DND-41 (cell line): ENCODE measurements around the gene GAA.

Source experiments
- ATAC-seq: fragments of 200-7000 bp; cut with Tn5 transposase; 3 replicates; pipeline ENCODE4 v1.9.1; 2021; ENCODE audit warnings: low read depth; ENCODE audit not compliant: insufficient read depth
- DNase-seq: peaks from one replicate; pipeline ENCODE4 v3.0.0-alpha.2; 2020
- H2AFZ ChIP-seq: 2 replicates; pipeline ENCODE4 v1.6.0; 2012; ENCODE audit warnings: low read depth, low read length
- H3K27ac ChIP-seq: 2 replicates; pipeline ENCODE4 v1.5.1; 2012; ENCODE audit warnings: low read length, inconsistent platforms
- H3K27me3 ChIP-seq: fragments of 200-600 bp; sonication (generic); 2 replicates; pipeline ENCODE4 v1.6.0; 2012; ENCODE audit warnings: low read length, mild to moderate bottlenecking, inconsistent platforms; ENCODE audit not compliant: insufficient read depth, poor library complexity
- H3K36me3 ChIP-seq: 2 replicates; pipeline ENCODE4 v1.5.1; 2012; ENCODE audit warnings: low read length, inconsistent platforms; ENCODE audit not compliant: insufficient read depth
- H3K4me1 ChIP-seq: 2 replicates; pipeline ENCODE4 v1.5.1; 2012; ENCODE audit warnings: mild to moderate bottlenecking, low read length; ENCODE audit not compliant: insufficient read depth
- H3K4me2 ChIP-seq: 2 replicates; pipeline ENCODE4 v1.6.0; 2012; ENCODE audit warnings: mild to moderate bottlenecking, moderate library complexity, low read length, inconsistent platforms; ENCODE audit not compliant: insufficient read depth
- H3K4me3 ChIP-seq, 2 experiments: fragments of 200-600 bp in 1 of 2; shearing (Covaris generic) in 1 of 2; 2 replicates each; pipeline ENCODE4 v1.5.1; 2012 to 2016; ENCODE audit warnings: inconsistent platforms in 2 of 2, low read length in 2 of 2, mild to moderate bottlenecking in 2 of 2, low read depth in 1 of 2, moderate library complexity in 1 of 2
- H3K79me2 ChIP-seq: 2 replicates; pipeline ENCODE4 v1.6.0; 2012; ENCODE audit warnings: low read length, inconsistent platforms; ENCODE audit not compliant: insufficient read depth
- H3K9ac ChIP-seq: 2 replicates; pipeline ENCODE4 v1.6.0; 2012; ENCODE audit warnings: low read depth, mild to moderate bottlenecking, inconsistent platforms, low read length, moderate library complexity
- H3K9me3 ChIP-seq: 2 replicates; pipeline ENCODE4 v1.5.1; 2012; ENCODE audit warnings: low read length, moderate library complexity, mild to moderate bottlenecking, inconsistent platforms; ENCODE audit not compliant: insufficient read depth, severe bottlenecking
- H4K20me1 ChIP-seq: 2 replicates; pipeline ENCODE4 v1.6.0; 2012; ENCODE audit warnings: low read length; ENCODE audit not compliant: insufficient read depth
- EZH2 ChIP-seq: IDR thresholded peaks from 3 replicates; pipeline ENCODE4 v1.6.1; 2012; ENCODE audit warnings: borderline replicate concordance, low read depth, mild to moderate bottlenecking, moderate library complexity, low read length, inconsistent platforms; ENCODE audit not compliant: severe bottlenecking
- TF ChIP-seq, protein P1 (sequence below): IDR thresholded peaks from 2 replicates; pipeline ENCODE4 v1.5.1; 2012; ENCODE audit warnings: borderline replicate concordance, low read length, moderate library complexity, mild to moderate bottlenecking; ENCODE audit not compliant: poor library complexity, severe bottlenecking; ENCODE audit errors: extremely low read depth

The GAA gene

GRCh38 chr17:80101011-80101945 is at the start of gene GAA:
Gene GAA, plus strand, starts transcription at chr17:80101581. Its CDS starts 3,006 bp downstream, at chr17:80104587.
- peak within 1 kb of the TSS; percentile 97 for H3K4me2 ChIP-seq
- H3K9ac ChIP-seq = peak within 1 kb of the TSS; percentile 97
- H3K9me3 ChIP-seq = no peaks in the 10 kb centered on the region
- H3K4me1 ChIP-seq = peaks cover 31% of the 10 kb centered on the region
- peak within 1 kb of the TSS; percentile 99 for H2AFZ ChIP-seq
- peaks cover 15% of the 10 kb centered on the region for H3K79me2 ChIP-seq
- DNase-seq = peak; percentile 87
- no peaks in the 10 kb centered on the region for H4K20me1 ChIP-seq
- H3K4me3 ChIP-seq = peak within 1 kb of the TSS; percentile 70 to 97
- H3K27ac ChIP-seq = peak within 1 kb of the TSS; percentile 88
- TF ChIP-seq EZH2 = no peak
- TF ChIP-seq, protein P1, sequence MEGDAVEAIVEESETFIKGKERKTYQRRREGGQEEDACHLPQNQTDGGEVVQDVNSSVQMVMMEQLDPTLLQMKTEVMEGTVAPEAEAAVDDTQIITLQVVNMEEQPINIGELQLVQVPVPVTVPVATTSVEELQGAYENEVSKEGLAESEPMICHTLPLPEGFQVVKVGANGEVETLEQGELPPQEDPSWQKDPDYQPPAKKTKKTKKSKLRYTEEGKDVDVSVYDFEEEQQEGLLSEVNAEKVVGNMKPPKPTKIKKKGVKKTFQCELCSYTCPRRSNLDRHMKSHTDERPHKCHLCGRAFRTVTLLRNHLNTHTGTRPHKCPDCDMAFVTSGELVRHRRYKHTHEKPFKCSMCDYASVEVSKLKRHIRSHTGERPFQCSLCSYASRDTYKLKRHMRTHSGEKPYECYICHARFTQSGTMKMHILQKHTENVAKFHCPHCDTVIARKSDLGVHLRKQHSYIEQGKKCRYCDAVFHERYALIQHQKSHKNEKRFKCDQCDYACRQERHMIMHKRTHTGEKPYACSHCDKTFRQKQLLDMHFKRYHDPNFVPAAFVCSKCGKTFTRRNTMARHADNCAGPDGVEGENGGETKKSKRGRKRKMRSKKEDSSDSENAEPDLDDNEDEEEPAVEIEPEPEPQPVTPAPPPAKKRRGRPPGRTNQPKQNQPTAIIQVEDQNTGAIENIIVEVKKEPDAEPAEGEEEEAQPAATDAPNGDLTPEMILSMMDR = peak; percentile 87
- peak; percentile 87 for ATAC-seq
- no peaks in the 10 kb centered on the region for H3K27me3 ChIP-seq
- H3K36me3 ChIP-seq = no peaks in the 10 kb centered on the region; the same call in 1 of the 2 replicates

DNA sequence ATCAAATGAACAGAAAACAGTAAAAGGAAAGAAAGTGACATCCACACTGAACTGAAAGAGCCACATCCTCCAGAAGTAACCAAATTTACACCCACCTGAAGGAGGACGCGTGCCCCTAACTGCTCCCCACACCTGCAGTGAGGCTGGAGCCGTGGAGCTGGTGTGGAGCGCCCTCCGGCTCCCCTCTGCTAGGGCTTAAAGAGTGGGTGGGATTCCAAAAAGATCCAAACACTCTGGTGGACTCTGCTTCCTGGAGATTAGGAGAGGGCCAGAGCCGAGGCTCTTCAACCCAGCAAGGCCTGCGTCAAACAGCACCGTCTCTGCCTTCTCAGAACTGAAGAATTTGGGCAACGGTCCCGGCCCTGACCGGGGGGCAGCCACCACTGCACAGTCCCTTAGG is 49.7 kb upstream of the GAA start:
- Histone ChIP-seq H3K9me3 (no peaks in the 10 kb centered on the region), H2AFZ (no peak overlapping the region), H3K79me2 (no peaks in the 10 kb centered on the region), H3K9ac (no peak overlapping the region), H3K36me3 (no peaks in the 10 kb centered on the region), H3K4me2 (no peak overlapping the region), H3K4me1 (no peaks in the 10 kb centered on the region), H3K4me3 (no peak overlapping the region), H3K27ac (no peak overlapping the region), H4K20me1 (no peaks in the 10 kb centered on the region), H3K27me3 (no peaks in the 10 kb centered on the region)
- no peak for DNase-seq
- no peak for ATAC-seq
- TF ChIP-seq, protein P1 = no peak
- TF ChIP-seq EZH2 = no peak

- Histone ChIP-seq H3K4me2 (no peak overlapping the region), H2AFZ (no peak overlapping the region), H3K4me3 (no peak overlapping the region), H3K79me2 (no peaks in the 10 kb centered on the region), H3K36me3 (no peaks in the 10 kb centered on the region), H3K4me1 (no peaks in the 10 kb centered on the region), H3K27ac (no peak overlapping the region), H3K9me3 (no peaks in the 10 kb centered on the region), H3K27me3 (no peaks in the 10 kb centered on the region), H3K9ac (no peak overlapping the region), H4K20me1 (no peaks in the 10 kb centered on the region)
- DNase-seq = no peak
- no peak for ATAC-seq
- TF ChIP-seq EZH2 = no peak
- TF ChIP-seq, protein P1 = no peak
Observed at GRCh38 chr17:80053102-80053501, 48.3 kb upstream of the GAA start.
